ENCODE measurements around the gene LDB1. TPM values are rescaled to one million over a fixed set of nuclear protein-coding genes. Genes with fewer than 3 reads are reported as not detected.

The LDB1 gene
- total and polyA plus RNA-seq, 2 of the 13 experiments (the other 11 are each of a cell fraction or from before 2014, with no cell fraction given): 17.2 to 45.5 TPM

DNA sequence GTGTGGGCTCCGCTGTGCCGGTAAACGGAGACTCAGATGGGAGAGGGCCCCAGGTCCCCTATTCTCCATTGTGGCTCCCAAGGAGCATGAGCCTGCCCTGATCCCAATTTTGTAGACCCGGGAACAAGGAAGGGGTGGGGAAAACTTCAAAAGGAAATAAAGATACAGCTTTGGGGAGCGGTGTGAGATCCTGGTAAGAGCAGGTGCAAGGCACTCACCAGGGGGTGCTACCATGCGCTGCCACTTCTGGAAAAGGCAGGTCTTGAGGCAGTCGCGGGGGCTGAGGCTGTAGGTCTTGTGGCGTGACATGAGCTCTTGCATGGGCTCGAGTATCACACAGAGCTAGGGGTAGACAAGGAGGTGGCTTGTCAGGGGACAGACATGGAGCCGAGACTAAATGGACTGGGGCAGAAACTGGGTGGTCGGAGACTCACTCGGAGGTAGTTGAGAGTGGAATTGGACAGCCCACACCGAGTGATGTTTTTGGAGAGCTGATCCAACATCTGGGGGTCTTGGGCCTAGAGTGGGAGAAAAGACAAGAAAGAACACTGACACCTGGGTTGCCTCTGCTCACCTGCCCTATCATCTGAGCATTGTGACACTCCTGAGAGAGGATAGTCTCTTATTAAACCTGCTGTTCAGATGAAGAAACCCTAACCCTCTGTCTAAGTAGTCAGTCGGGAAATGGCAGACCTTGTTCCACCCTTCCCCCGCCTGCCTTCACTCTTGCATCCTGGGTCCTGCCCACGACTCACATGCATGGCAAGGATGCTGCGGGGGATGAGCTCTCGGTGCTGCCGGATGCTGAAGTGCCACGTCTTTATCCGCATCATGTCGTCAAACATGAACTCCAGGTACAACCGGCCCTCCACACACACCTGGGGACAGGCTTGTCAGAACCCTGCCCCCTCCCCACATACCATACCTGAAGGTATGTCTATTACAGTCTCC lies 10.7 kb downstream of the LDB1 start:
- ChIA-PET POLR2A (no interaction called here), CTCF (ENCODE audit: low intra/inter-chr PET ratio, low total read pairs) (no interaction called here)
- Histone ChIP-seq H3K4me2 (ENCODE audit: low read depth, low read length) (no peak overlapping the region), H3K9ac (ENCODE audit: insufficient read depth, low read depth, low read length) (no peak overlapping the region), H4K20me1 (ENCODE audit: insufficient read depth, low read length) (peaks cover 9% of the 10 kb centered on the region), H3K79me2 (ENCODE audit: insufficient read depth, low read length) (peaks cover 20% of the 10 kb centered on the region), H3K4me3 (replicated peaks in 1 of 3; ENCODE audit: insufficient read depth in 1 of 3, low read depth in 2 of 3, low read length in 3 of 3) (no peak overlapping the region), H3K27me3 (ENCODE audit: control insufficient read depth in 1 of 2, insufficient read depth in 2 of 2, low read length in 2 of 2) (no peaks in the 10 kb centered on the region), H3K9me3 (ENCODE audit: low read length) (no peaks in the 10 kb centered on the region), H3K27ac (ENCODE audit: extremely low read length, insufficient read depth, low read length) (no peak overlapping the region), H3K36me3 (replicated peaks in 1 of 2; ENCODE audit: control insufficient read depth in 1 of 2, insufficient read depth in 2 of 2, low read length in 2 of 2) (peaks cover 28 to 42% of the 10 kb centered on the region in 2 experiments), H2AFZ (ENCODE audit: low read length) (no peak overlapping the region), H3K4me1 (ENCODE audit: insufficient read depth, low read length) (peaks cover 20% of the 10 kb centered on the region)
- intact Hi-C loops (cut with micrococcal nuclease; ENCODE audit: unreplicated experiment): no loop called here
- FAIRE-seq (no peak), ATAC-seq (no peak), DNase-seq (ENCODE audit: low spot score) (no peak)
- in situ Hi-C loops (cut with HindIII; ENCODE audit: extremely low pct_ligation_motif_present, low pct_unique_long_range_greater_than_20kb): no loop called here
- 96% methylated on average over 22 of the region's 24 CpGs for WGBS (ENCODE audit: low lambda C conversion rate)
- no TSS peak for BruUV-seq (replicated peaks)
- TF ChIP-seq NFE2L1 (CRISPR knock-in tag; IDR thresholded peaks at IDR 0.05; ENCODE audit: borderline replicate concordance) (no peak), IKZF1 (IDR thresholded peaks at IDR 0.05) (no peak), ZNF260 (CRISPR knock-in tag; IDR thresholded peaks at IDR 0.05; ENCODE audit: borderline replicate concordance, low read depth) (no peak), LCORL (IDR thresholded peaks at IDR 0.05) (no peak), LCORL (CRISPR knock-in tag; IDR thresholded peaks at IDR 0.05) (no peak), ZNF629 (CRISPR knock-in tag; conservative IDR thresholded peaks at IDR 0.05) (no peak), MAFF (IDR thresholded peaks at IDR 0.05; ENCODE audit: low read depth, low read length) (no peak), ZNF839 (CRISPR knock-in tag; IDR thresholded peaks at IDR 0.05; ENCODE audit: borderline replicate concordance) (no peak), SIX4 (CRISPR knock-in tag; IDR thresholded peaks at IDR 0.05) (no peak)
- TF ChIP-seq, protein P1, sequence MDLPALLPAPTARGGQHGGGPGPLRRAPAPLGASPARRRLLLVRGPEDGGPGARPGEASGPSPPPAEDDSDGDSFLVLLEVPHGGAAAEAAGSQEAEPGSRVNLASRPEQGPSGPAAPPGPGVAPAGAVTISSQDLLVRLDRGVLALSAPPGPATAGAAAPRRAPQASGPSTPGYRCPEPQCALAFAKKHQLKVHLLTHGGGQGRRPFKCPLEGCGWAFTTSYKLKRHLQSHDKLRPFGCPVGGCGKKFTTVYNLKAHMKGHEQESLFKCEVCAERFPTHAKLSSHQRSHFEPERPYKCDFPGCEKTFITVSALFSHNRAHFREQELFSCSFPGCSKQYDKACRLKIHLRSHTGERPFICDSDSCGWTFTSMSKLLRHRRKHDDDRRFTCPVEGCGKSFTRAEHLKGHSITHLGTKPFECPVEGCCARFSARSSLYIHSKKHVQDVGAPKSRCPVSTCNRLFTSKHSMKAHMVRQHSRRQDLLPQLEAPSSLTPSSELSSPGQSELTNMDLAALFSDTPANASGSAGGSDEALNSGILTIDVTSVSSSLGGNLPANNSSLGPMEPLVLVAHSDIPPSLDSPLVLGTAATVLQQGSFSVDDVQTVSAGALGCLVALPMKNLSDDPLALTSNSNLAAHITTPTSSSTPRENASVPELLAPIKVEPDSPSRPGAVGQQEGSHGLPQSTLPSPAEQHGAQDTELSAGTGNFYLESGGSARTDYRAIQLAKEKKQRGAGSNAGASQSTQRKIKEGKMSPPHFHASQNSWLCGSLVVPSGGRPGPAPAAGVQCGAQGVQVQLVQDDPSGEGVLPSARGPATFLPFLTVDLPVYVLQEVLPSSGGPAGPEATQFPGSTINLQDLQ (CRISPR knock-in tag; IDR thresholded peaks at IDR 0.05): no peak
- TF ChIP-seq, protein P2, sequence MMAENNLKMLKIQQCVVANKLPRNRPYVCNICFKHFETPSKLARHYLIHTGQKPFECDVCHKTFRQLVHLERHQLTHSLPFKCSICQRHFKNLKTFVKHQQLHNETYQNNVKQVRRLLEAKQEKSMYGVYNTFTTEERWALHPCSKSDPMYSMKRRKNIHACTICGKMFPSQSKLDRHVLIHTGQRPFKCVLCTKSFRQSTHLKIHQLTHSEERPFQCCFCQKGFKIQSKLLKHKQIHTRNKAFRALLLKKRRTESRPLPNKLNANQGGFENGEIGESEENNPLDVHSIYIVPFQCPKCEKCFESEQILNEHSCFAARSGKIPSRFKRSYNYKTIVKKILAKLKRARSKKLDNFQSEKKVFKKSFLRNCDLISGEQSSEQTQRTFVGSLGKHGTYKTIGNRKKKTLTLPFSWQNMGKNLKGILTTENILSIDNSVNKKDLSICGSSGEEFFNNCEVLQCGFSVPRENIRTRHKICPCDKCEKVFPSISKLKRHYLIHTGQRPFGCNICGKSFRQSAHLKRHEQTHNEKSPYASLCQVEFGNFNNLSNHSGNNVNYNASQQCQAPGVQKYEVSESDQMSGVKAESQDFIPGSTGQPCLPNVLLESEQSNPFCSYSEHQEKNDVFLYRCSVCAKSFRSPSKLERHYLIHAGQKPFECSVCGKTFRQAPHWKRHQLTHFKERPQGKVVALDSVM (CRISPR knock-in tag; IDR thresholded peaks at IDR 0.05): no peak
